ENCODE results near the gene MSRB1. TPM values are rescaled to one million over a fixed set of nuclear protein-coding genes. Genes with fewer than 3 reads are reported as not detected.
"Not testable (repeated sequence)": the region's sequence is repeated elsewhere in the genome, so short reads cannot be mapped to it uniquely, and the experiment has no call there.

The MSRB1 gene
- total RNA-seq, 1 experiment from 2014 or later = 26.4 TPM

DNA sequence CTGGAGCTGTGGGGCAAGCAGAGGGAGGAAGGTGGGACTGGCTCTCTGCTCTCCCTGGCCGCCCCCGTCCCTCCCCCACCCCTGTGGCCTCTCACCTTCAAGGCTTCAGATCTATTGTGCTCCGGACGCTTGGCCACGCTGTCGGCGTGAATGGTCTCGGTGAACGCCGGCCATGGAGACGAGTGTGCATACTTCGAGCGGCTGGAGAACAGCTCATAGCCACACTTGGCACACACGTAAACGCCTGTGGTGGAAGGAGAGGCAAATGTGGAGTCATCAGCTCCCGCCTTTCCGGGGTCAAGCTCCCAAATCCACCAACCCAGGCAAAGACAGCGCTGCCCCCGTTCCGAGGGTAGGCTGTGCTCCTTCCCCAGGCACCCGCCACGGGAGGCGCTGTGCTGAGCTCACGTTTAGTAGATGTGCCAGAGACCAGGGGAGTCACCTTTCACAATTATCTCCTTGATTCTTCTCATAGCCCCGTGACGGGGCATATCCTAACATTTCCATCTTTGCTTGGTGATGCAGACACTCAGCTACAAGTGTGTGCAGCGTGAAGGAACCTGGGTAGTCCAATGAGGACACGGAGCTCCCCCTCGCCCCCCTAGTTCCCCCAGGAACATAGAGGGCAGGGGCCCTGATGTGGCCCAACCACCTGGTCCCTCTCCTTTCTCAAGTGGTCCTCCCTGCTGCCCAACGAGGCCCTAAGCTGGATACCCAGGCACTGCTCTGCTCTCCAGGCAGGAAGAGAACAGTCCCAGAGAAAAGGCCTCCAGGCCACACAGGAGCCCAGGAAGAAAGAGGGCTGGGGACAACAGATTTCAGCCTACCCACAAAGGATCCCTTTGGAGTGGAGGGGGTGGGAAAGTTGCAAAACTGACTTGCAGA, 1.6 kb downstream of the MSRB1 start (continued):
- TF ChIP-seq, protein P1, sequence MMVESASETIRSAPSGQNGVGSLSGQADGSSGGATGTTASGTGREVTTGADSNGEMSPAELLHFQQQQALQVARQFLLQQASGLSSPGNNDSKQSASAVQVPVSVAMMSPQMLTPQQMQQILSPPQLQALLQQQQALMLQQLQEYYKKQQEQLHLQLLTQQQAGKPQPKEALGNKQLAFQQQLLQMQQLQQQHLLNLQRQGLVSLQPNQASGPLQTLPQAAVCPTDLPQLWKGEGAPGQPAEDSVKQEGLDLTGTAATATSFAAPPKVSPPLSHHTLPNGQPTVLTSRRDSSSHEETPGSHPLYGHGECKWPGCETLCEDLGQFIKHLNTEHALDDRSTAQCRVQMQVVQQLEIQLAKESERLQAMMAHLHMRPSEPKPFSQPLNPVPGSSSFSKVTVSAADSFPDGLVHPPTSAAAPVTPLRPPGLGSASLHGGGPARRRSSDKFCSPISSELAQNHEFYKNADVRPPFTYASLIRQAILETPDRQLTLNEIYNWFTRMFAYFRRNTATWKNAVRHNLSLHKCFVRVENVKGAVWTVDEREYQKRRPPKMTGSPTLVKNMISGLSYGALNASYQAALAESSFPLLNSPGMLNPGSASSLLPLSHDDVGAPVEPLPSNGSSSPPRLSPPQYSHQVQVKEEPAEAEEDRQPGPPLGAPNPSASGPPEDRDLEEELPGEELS (CRISPR knock-in tag; IDR thresholded peaks at IDR 0.05) = no peak
- TF ChIP-seq, protein P2, sequence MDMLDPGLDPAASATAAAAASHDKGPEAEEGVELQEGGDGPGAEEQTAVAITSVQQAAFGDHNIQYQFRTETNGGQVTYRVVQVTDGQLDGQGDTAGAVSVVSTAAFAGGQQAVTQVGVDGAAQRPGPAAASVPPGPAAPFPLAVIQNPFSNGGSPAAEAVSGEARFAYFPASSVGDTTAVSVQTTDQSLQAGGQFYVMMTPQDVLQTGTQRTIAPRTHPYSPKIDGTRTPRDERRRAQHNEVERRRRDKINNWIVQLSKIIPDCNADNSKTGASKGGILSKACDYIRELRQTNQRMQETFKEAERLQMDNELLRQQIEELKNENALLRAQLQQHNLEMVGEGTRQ (CRISPR knock-in tag; IDR thresholded peaks at IDR 0.05) = no peak
- no peak for TF ChIP-seq NR3C1 (CRISPR knock-in tag; conservative IDR thresholded peaks at IDR 0.05; ENCODE audit: low read depth)
- no peak for TF ChIP-seq NFATC4 (CRISPR knock-in tag; IDR thresholded peaks at IDR 0.05)
- no peak for TF ChIP-seq IRF2 (CRISPR knock-in tag; IDR thresholded peaks at IDR 0.05; ENCODE audit: borderline replicate concordance, low read depth)
- TF ChIP-seq CREM (CRISPR knock-in tag; IDR thresholded peaks at IDR 0.05) = no peak
- TF ChIP-seq, protein P3, sequence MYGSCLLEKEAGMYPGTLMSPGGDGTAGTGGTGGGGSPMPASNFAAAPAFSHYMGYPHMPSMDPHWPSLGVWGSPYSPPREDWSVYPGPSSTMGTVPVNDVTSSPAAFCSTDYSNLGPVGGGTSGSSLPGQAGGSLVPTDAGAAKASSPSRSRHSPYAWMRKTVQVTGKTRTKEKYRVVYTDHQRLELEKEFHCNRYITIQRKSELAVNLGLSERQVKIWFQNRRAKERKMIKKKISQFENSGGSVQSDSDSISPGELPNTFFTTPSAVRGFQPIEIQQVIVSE (CRISPR knock-in tag; IDR thresholded peaks at IDR 0.05; ENCODE audit: borderline replicate concordance) = no peak
- no peak for TF ChIP-seq ETV6 (CRISPR knock-in tag; IDR thresholded peaks at IDR 0.05)
- TF ChIP-seq CBFB (CRISPR knock-in tag; IDR thresholded peaks at IDR 0.05; ENCODE audit: low read depth) = no peak

DNA sequence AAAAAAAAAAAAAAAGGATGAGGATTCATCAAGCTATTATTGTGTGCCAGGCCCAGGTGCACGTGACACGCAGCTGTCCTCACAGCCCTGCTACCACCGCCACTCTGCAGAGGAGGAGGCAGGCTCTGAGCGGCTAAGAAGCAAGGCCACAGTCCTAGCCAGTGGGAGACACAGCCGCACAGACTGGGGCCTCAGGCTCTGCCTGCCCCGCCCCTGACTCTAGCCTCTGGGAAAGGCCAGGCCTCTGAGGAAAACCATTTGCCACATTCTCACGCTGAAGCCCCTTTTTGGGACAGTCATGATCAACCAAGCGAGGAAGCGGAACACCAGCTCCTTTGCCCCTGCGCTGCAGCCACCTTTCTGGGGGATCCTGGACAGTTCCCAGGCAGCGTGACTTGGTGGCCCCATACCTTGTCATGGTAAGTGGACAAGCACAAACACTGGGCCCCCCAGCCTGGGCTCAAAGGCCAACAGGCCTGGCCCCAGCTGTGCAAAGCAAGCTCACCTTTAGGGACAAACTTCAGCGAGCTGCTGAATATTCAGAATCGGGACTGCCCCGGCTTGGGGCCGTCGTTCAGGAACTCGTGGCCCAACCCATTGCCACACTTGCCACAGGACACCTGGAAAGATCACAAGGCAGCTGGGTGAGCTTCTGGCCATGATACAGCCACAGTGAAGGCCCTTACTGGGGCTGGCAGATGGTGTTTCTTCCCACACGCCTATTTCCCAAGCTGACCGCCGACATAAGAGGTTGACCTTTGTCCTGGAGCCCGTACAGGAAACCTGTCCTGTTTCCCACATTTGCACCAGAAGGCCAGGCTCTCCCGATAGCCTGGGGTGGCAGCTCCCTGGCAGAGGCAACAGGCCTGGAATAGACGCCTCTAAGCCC, 2.5 kb downstream of the MSRB1 start:
- TF ChIP-seq, protein P4, sequence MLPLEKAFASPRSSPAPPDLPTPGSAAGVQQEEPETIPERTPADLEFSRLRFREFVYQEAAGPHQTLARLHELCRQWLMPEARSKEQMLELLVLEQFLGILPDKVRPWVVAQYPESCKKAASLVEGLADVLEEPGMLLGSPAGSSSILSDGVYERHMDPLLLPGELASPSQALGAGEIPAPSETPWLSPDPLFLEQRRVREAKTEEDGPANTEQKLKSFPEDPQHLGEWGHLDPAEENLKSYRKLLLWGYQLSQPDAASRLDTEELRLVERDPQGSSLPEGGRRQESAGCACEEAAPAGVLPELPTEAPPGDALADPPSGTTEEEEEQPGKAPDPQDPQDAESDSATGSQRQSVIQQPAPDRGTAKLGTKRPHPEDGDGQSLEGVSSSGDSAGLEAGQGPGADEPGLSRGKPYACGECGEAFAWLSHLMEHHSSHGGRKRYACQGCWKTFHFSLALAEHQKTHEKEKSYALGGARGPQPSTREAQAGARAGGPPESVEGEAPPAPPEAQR (CRISPR knock-in tag; IDR thresholded peaks at IDR 0.05) = no peak
- no peak for TF ChIP-seq ETV6 (CRISPR knock-in tag; IDR thresholded peaks at IDR 0.05)
- no peak for TF ChIP-seq FOXP1 (CRISPR knock-in tag; IDR thresholded peaks at IDR 0.05; ENCODE audit: borderline replicate concordance)
- TF ChIP-seq NFATC4 (CRISPR knock-in tag; IDR thresholded peaks at IDR 0.05) = no peak
- TF ChIP-seq, protein P5, sequence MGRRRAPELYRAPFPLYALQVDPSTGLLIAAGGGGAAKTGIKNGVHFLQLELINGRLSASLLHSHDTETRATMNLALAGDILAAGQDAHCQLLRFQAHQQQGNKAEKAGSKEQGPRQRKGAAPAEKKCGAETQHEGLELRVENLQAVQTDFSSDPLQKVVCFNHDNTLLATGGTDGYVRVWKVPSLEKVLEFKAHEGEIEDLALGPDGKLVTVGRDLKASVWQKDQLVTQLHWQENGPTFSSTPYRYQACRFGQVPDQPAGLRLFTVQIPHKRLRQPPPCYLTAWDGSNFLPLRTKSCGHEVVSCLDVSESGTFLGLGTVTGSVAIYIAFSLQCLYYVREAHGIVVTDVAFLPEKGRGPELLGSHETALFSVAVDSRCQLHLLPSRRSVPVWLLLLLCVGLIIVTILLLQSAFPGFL (CRISPR knock-in tag; IDR thresholded peaks at IDR 0.05; ENCODE audit: borderline replicate concordance) = no peak
- TF ChIP-seq EMX1 (CRISPR knock-in tag; IDR thresholded peaks at IDR 0.05) = no peak
- no peak for TF ChIP-seq ZNF121 (CRISPR knock-in tag; IDR thresholded peaks at IDR 0.05)
- no peak for TF ChIP-seq RELA (CRISPR knock-in tag; IDR thresholded peaks at IDR 0.05; ENCODE audit: borderline replicate concordance)
- Mint-ChIP-seq H3K4me1 (peaks cover 22% of the 10 kb centered on the region), H3K9me3 (no peaks in the 10 kb centered on the region), H3K27me3 (ENCODE audit: low read depth) (peaks cover 13% of the 10 kb centered on the region), H3K4me3 (no peak overlapping the region), H3K27ac (no peak overlapping the region), H3K36me3 (peaks cover 12% of the 10 kb centered on the region)
- DNase-seq (ENCODE audit: low spot score) (no peak), ATAC-seq (no peak)
- CTCF ChIA-PET = interaction anchor here (0.6 to 4.4 kb wide), 31 partner anchors 8 to 207 kb away, joined by 3 to 29 read pairs (median 4); partner anchors contain the start of genes FAHD1, NOXO1, NUBP2 and RAB26
- POLR2A ChIA-PET = interaction anchor here (1.0 to 1.5 kb wide), 4 partner anchors 12 to 40 kb away, joined by 3 to 19 read pairs (median 4); partner anchors contain the start of genes RPL3L and RPS2

DNA sequence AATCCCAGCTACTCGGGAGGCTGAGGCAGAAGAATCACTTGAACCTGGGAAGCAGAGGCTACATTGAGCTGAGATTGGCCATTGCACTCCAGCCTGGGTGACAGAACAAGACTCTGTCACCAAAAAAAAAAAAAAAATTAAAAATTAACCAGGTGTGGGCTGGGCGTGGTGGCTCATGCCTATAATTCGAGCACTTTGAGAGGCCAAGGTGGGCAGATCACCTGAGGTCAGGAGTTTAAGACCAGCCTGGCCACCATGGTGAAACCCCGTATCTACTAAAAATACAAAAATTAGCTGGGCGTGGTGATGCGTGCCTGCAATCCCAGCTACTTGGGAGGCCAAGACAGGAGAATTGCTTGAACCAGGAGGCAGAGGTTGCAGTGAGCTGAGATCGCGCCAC, 3.2 kb downstream of the MSRB1 start:
- CTCF ChIA-PET = interaction anchor here (1.0 to 4.4 kb wide), 3 partner anchors 12 to 41 kb away, joined by 3 to 29 read pairs (median 10); partner anchors contain the start of gene NOXO1
- peaks cover 22% of the 10 kb centered on the region for H3K4me1 Mint-ChIP-seq
- H3K4me3 Mint-ChIP-seq; POLR2A ChIA-PET; H3K27ac Mint-ChIP-seq; ATAC-seq; H3K9me3 Mint-ChIP-seq; DNase-seq (ENCODE audit: low spot score): not testable (repeated sequence)
- peaks cover 13% of the 10 kb centered on the region for H3K27me3 Mint-ChIP-seq (ENCODE audit: low read depth)
- H3K36me3 Mint-ChIP-seq = peaks cover 12% of the 10 kb centered on the region

Measured in WTC11 (cell line).